Liver (tissue), 3 donors: ENCODE data around the gene HSD3B7.

Source experiments
- EGR1 ChIP-seq, 2 donors: IDR thresholded peaks; 2 replicates each; pipeline ENCODE4 v1.6.1; 2016 to 2018; ENCODE audit warnings: antibody characterized with exemption in 2 of 2, low read depth in 2 of 2
- SP1 ChIP-seq: IDR thresholded peaks from 2 replicates; pipeline ENCODE4 v1.6.1; 2018; ENCODE audit warnings: antibody characterized with exemption, mild to moderate bottlenecking
- TF ChIP-seq, protein P1 (sequence below): fragments of 150-350 bp; IDR thresholded peaks from 2 replicates; pipeline ENCODE4 v1.5.1; 2017; ENCODE audit warnings: improper control_type of control experiment, low read depth, low read length; ENCODE audit not compliant: missing input control
- TF ChIP-seq, protein P2 (sequence below): IDR thresholded peaks from 2 replicates; pipeline ENCODE4 v1.6.1; 2016; ENCODE audit warnings: antibody characterized with exemption
- donor health status: healthy.
- donor health status: healthy.

- TF ChIP-seq, protein P1, sequence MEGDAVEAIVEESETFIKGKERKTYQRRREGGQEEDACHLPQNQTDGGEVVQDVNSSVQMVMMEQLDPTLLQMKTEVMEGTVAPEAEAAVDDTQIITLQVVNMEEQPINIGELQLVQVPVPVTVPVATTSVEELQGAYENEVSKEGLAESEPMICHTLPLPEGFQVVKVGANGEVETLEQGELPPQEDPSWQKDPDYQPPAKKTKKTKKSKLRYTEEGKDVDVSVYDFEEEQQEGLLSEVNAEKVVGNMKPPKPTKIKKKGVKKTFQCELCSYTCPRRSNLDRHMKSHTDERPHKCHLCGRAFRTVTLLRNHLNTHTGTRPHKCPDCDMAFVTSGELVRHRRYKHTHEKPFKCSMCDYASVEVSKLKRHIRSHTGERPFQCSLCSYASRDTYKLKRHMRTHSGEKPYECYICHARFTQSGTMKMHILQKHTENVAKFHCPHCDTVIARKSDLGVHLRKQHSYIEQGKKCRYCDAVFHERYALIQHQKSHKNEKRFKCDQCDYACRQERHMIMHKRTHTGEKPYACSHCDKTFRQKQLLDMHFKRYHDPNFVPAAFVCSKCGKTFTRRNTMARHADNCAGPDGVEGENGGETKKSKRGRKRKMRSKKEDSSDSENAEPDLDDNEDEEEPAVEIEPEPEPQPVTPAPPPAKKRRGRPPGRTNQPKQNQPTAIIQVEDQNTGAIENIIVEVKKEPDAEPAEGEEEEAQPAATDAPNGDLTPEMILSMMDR, result no peak
- TF ChIP-seq, protein P2, sequence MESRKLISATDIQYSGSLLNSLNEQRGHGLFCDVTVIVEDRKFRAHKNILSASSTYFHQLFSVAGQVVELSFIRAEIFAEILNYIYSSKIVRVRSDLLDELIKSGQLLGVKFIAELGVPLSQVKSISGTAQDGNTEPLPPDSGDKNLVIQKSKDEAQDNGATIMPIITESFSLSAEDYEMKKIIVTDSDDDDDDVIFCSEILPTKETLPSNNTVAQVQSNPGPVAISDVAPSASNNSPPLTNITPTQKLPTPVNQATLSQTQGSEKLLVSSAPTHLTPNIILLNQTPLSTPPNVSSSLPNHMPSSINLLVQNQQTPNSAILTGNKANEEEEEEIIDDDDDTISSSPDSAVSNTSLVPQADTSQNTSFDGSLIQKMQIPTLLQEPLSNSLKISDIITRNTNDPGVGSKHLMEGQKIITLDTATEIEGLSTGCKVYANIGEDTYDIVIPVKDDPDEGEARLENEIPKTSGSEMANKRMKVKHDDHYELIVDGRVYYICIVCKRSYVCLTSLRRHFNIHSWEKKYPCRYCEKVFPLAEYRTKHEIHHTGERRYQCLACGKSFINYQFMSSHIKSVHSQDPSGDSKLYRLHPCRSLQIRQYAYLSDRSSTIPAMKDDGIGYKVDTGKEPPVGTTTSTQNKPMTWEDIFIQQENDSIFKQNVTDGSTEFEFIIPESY, result no peak
- TF ChIP-seq EGR1 (IDR thresholded peaks at IDR 0.05; ENCODE audit: low read depth in 2 of 2), result no peak
- no peak for TF ChIP-seq SP1
Measured at GRCh38 chr16:31025339-31025738, 40.3 kb downstream of the HSD3B7 start.
